ENCODE measurements around the gene CLEC11A.

CLEC11A gene

GRCh38 chr19:50723069-50723468 is at the start of gene CLEC11A:
Gene CLEC11A, plus strand, starts transcription at chr19:50723364. Its CDS starts 162 bp downstream, at chr19:50723526.
- no peak for DNase-seq (ENCODE audit: low read depth, low spot score)

GRCh38 chr19:50676625-50677197 is 46.5 kb upstream of the CLEC11A start:
- DNase-seq (ENCODE audit: low read depth, low spot score), result no peak

- DNase-seq (ENCODE audit: low read depth, low spot score), result no peak
Observed at GRCh38 chr19:50677636-50678035, 45.5 kb upstream of the CLEC11A start.

- no peak for DNase-seq (ENCODE audit: low read depth, low spot score)
Observed at GRCh38 chr19:50678323-50678722, 44.8 kb upstream of the CLEC11A start.

GRCh38 chr19:50679177-50680125 is 43.7 kb upstream of the CLEC11A start:
- DNase-seq (ENCODE audit: low read depth, low spot score), result peak; percentile 36

GRCh38 chr19:50686310-50687032 is 36.7 kb upstream of the CLEC11A start:
- DNase-seq (ENCODE audit: low read depth, low spot score), result no peak

GRCh38 chr19:50688766-50689165 is 34.4 kb upstream of the CLEC11A start:
- DNase-seq (ENCODE audit: low read depth, low spot score), result no peak

GRCh38 chr19:50690439-50690838 is 32.7 kb upstream of the CLEC11A start:
- DNase-seq (ENCODE audit: low read depth, low spot score), result no peak

GRCh38 chr19:50693064-50693975 is 29.8 kb upstream of the CLEC11A start:
- DNase-seq (ENCODE audit: low read depth, low spot score), result no peak

- no peak for DNase-seq (ENCODE audit: low read depth, low spot score)
Observed at GRCh38 chr19:50694815-50695145, 28.4 kb upstream of the CLEC11A start.

GRCh38 chr19:50695251-50696093 is 27.7 kb upstream of the CLEC11A start:
- no peak for DNase-seq (ENCODE audit: low read depth, low spot score)

- DNase-seq (ENCODE audit: low read depth, low spot score), result no peak
Observed at GRCh38 chr19:50696094-50696483, 27.1 kb upstream of the CLEC11A start.

GRCh38 chr19:50697414-50698124 is 25.6 kb upstream of the CLEC11A start:
- no peak for DNase-seq (ENCODE audit: low read depth, low spot score)

GRCh38 chr19:50701367-50701985 is 21.7 kb upstream of the CLEC11A start:
- DNase-seq (ENCODE audit: low read depth, low spot score), result no peak

GRCh38 chr19:50702158-50702870 is 20.9 kb upstream of the CLEC11A start:
- DNase-seq (ENCODE audit: low read depth, low spot score), result no peak

GRCh38 chr19:50702871-50703829 is 20.0 kb upstream of the CLEC11A start:
- DNase-seq (ENCODE audit: low read depth, low spot score), result no peak

Measured in activated CD4-positive, CD25-positive, alpha-beta regulatory T cell treated with anti-CD3 and anti-CD28 coated beads, Interleukin-2, amount 50 U/mL, for 16 hours (primary cell).